GM18520 (cell line): ENCODE data around the gene PIN4.
"Not testable (repeated sequence)": the region's sequence is repeated elsewhere in the genome, so short reads cannot be mapped to it uniquely, and the experiment has no call there.

Source experiments
- ATAC-seq: cut with Tn5 transposase; IDR thresholded peaks from one replicate; pipeline ENCODE4 v1.9.1; 2021; ENCODE audit not compliant: unreplicated experiment

The PIN4 gene

DNA sequence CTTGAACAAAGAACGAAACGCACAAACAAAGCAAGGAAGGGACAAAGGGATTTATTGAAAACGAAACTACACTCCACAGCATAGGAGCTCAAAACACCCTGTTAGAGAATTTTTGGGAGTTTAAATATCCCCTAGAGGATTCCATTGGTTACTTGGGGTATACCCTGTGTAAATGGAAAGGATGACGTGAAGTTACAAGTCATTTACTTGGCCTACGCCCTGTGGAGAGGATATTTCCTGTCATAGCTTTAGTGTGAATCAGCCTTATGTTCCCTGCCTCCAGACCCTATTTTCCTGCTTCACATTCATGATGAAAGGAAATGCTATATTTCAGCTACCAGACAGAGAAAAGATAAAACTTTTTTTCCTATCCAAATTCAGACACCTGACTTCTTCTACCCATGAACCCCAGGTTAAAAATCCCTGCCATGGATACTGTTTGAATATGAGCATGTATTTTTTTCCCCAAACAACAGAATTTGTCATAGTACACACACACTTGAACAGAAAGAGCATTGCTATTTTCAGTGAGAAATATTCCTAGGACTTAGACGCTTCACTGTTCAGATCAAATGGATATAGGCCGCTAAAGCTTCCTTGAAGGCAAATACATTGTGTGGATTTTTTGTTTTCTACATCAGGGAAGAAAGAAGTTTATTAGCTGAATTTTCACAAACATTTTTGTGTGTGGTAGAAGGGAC lies 20.4 kb downstream of the PIN4 start:
- ATAC-seq, result no peak

DNA sequence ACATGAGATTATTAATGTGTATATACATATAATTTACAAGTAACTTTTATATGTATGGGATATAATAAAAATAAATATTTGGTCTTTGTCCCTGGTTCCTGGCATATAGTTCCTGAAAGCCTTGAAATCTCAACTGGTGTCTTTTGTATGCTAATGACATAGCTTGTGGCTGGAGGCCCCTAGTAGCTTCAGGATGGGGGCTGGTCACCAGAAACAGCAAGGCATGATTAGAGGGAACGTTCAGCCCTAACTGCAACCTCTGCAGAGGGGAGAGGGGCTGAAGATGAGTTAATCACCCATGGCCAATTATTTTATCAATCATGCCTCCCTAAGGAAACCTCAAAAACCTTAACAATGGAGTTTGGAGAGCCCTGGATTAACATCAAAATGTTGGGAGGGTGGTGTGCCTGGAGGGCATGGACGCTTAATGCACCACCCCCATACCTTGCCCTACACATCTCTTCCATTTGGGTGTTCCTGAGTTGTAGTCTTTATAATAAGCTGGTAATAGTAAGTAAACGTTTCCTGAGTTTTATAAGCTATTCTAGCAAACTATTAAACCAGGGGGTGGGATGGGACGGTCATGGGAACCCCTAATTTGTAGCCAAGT lies 21.3 kb downstream of the PIN4 start:
- no peak for ATAC-seq

DNA sequence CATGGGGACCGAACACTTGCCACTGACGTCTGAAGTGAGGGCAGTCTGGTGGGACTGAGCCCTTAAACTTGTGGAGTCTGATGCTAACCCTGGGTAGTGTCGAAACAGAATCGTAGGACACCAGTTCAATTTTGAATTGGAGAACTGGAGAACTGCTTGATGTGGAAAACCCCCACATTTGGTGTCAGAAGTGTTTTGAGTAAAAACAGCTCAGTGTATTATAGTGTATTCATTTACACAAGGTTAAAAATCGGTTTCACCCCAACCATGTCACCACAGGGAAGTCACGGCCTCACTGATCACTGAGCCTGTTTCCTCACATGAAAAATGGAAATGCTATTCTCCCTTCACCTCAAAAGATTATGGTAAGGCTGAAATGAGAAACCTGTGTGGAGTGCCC lies 21.9 kb downstream of the PIN4 start:
- ATAC-seq, result peak; percentile 89

GRCh38 chrX:72205706-72206105 lies 24.1 kb downstream of the PIN4 start:
- no peak for ATAC-seq

DNA sequence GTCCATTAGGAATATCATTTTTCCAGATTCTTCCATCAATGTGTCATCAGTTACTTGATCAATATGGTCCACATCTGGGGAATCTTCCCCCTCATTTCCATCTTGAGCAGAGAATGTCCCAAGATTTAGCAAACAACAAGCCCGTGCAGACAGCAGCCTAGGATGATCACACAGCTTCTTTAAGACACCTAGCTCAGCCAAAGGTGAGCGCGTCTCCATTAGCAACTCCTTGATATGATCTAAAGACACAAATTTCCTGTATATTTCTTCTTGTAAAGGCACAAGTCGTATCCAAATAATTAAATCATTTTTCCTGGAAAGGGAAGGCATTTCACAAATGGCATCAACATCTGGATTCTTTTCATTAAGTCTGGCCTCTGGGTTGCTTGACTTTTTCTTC lies 25.8 kb downstream of the PIN4 start:
- ATAC-seq, result no peak

DNA sequence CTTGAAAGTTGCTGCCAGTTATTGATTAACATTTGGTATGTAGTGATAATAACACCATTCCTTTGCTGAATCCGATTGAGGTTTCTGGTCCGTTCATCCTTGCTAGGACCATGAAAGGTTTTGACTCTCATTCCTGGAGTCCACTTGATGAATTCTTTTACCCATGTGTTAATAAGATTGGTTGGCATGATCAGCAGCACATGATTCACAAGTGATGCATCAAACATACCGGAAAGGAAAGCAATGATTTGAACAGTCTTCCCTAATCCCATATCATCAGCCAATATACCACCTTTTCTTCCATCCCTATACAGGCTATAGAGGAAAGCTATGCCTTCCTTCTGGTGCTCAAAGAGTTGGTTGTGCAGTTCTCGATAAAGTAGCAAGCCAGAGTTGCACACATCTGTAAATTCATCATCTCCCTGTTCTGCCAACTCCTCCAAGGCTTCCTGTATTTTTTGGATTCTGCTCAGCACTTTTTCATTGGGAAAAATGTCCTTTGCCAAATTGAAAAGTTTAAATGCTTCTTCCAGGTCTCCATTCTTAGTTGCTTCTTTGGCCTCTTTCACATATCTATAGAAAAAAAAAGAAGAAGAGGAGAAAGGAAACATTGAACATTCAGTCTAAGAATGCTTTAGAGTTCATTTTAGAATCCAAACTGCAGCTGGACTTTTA lies 26.7 kb downstream of the PIN4 start:
- ATAC-seq, result no peak

- no peak for ATAC-seq
These were observed 35.4 kb downstream of the PIN4 start for GRCh38 chrX:72216973-72217372.

DNA sequence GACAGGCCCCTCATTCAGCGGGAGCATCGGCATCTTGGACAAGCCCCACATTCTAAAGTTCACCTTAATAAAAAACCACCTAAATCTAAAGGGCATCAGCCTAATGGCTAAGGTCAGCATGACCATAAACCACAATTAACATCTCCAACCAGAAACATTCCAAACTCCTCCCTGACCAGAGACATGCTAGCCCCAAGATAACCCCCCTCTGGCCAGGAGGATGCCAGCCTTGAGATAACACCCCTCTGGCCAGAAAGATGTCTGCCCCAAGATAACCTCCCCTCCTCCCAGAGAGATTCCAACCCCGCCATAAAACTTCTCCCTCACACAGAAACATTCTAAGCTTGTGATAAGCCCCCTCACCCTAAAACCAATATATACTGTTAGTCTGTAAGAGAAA lies 38.8 kb downstream of the PIN4 start:
- not testable (repeated sequence) for ATAC-seq

GRCh38 chrX:72230290-72230689 lies 48.7 kb downstream of the PIN4 start:
- ATAC-seq, result no peak

- ATAC-seq, result no peak
These were observed 55.3 kb downstream of the PIN4 start for GRCh38 chrX:72236841-72237240.

GRCh38 chrX:72238183-72238582 lies 56.6 kb downstream of the PIN4 start:
- no peak for ATAC-seq

DNA sequence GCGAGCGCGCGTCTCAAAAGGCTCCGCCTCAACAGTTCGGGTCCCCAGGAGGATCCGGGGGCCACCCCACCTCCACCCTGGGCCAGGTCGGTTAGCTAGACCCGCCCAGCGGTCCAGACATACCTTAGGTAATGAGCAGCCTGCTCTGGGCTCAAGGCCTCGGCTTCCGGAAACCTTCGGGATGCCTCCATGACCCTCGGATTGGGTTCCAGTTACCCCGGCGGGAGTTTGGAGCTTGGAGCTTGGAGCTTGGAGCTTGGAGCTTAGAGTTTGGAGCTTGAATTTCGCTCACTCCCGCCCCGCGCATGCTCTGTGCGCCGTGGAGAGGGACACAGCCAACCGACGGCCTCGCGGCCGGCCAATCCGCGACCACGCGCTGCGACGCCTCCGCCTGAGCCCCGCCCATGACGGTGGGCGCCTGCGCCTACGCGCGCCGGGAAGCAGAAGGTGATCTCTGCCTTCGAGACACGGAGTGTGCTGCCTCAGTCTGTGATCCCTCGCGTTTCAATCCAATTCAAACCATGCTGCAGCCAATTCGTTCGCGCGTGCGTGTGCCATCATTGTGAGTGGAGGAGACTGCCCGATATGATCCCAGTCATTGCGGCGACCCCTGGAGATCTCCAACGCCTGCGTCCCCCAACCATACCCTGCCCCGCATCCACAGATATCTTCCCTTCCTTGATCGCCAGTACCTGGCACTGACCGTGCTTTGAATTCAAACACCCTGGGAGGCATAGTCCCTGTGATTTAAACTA lies 57.3 kb downstream of the PIN4 start, which contains the start of gene ERCC6L:
Gene ERCC6L (minus strand): TSS at position 307 of the 755 bp plus-strand sequence. CDS start 116 bp downstream, at position 191.
- peak; percentile 99 for ATAC-seq

- no peak for ATAC-seq
These were observed 59.4 kb downstream of the PIN4 start for GRCh38 chrX:72240976-72241375.

GRCh38 chrX:72243472-72243871 lies 61.9 kb downstream of the PIN4 start:
- no peak for ATAC-seq

GRCh38 chrX:72245461-72246089 lies 64.0 kb downstream of the PIN4 start:
- ATAC-seq, result no peak

DNA sequence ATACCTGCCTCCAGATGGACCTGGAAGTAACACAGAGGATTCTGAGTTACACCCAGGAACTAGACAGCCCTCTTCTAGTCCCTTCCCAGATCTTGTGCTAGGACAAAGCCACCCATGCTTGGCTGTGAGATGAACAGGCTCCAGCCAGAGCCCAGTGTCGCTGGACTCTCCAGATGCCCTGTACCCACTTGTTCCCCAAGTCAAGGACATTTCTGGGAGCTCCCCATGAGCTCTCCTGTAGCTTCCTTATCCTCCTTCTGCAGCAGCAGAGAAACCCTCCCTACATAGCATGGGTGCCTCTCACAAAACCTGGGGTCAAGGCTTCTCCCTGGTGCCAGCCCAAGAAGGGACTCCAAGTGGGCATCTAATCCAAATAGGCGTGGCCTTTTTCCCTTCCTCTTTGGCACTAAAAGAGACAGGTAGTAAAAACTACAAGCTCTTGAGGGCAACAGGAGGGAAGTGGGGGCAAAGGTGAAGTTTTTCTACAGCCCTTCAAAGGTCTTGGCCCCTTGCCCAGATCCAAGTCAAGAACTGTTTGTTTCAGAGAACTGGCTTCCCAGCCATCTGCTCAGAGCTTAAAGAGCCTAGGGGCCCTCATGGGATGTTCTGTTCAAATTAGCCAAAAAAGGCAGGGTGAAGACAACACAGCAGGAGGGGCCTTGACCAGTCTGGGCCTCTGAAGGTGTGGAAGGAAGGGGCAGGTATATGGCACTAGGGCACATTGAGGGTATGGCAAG lies 65.8 kb downstream of the PIN4 start:
- ATAC-seq, result no peak
